Measurements from ENCODE around the gene SCUBE3.

DNA sequence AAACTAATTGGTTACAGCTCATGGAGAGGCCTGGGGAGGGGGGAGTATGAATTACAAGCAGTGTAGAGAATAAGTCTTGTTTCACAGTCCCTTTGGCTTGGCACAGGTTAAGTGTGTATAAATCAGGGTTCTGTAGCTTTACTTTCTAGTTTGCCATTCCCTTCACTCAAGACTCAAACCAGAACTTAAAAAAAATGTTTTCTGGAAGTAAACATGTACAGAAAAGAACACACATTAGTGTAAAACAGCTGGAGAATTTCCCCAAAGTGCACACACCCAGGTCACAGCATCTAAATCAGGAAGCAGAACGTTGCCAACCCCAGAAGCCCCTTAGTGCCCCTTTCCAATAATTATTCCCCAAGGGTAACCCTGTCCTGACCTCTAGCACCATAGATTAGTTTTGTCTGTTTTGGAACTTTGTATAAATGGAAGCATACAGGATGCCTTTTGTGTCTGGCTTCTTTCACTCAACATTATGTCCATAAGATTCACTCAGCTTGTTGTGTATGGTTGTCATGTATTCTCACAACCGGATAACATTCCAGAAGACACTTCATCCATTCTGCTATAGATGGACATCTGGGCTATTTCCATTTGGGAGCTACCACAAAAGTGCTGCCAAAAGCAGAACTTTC, 33.7 kb upstream of the SCUBE3 start:
- TF ChIP-seq, protein P1, sequence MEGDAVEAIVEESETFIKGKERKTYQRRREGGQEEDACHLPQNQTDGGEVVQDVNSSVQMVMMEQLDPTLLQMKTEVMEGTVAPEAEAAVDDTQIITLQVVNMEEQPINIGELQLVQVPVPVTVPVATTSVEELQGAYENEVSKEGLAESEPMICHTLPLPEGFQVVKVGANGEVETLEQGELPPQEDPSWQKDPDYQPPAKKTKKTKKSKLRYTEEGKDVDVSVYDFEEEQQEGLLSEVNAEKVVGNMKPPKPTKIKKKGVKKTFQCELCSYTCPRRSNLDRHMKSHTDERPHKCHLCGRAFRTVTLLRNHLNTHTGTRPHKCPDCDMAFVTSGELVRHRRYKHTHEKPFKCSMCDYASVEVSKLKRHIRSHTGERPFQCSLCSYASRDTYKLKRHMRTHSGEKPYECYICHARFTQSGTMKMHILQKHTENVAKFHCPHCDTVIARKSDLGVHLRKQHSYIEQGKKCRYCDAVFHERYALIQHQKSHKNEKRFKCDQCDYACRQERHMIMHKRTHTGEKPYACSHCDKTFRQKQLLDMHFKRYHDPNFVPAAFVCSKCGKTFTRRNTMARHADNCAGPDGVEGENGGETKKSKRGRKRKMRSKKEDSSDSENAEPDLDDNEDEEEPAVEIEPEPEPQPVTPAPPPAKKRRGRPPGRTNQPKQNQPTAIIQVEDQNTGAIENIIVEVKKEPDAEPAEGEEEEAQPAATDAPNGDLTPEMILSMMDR (IDR thresholded peaks at IDR 0.05) = no peak
- no peak for TF ChIP-seq POLR2A (IDR thresholded peaks at IDR 0.05)
